ACHN (cell line): ENCODE data around the gene FDPS.

Source experiments
- DNase-seq: peaks from one replicate; pipeline ENCODE4 v3.0.0-alpha.2; 2015
- in situ Hi-C: cut with HindIII; loops from 2 replicates; pipeline ENCODE4 v1.10.0; 2017; ENCODE audit warnings: low sequenced_read_pairs, low pct_ligation_motif_present, low pct_unique_long_range_greater_than_20kb

Gene FDPS

DNA sequence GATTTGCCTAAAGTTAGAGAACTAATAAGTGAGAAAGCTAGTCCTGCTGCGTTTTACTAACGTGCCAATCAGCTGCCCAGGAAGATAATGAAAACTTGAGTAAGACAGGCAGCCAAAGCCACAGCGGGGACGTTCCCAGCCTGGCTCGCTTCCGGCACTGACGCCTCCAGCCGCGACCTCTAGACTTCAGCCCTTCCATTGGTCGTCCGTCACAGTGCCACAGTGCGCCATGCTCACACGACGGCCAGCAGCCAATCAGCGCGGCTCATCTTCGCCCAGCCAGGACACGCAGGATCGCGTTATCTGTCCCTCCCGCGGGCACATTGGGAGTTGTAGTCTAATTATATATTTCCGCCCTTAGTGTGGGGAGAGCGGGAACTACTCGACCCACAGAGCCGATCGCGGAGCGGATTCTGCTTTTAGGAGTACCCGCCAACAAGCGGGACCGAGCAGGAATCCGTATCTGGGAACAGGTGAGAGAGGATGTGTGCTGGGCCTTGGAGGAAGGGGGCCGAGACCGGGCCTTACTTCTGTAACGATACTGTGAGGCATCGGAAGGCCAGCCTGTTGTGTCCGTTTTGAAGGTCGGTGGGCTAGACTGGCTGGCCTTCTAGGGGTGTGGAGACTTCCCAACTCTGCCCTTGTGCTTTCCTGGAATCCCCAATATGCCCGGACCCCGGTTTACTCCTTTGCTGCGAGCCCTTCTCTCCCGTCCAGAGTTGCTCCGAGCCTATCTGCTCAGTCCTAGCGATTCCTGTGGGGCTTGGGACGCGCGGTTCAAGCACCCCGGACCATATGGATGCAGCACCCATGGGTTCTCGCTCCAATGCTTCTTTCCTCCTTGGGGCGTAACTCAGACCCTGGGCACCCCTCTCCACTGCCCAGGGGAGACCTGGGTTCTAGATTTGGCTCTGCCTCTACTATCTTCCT is at the start of gene FDPS:
Gene FDPS (plus strand): TSS at position 374 of the 930 bp plus-strand sequence. CDS start 924 bp downstream, outside the sequence.
- peak; percentile 99 for DNase-seq
- in situ Hi-C loops, result no loop called here

DNA sequence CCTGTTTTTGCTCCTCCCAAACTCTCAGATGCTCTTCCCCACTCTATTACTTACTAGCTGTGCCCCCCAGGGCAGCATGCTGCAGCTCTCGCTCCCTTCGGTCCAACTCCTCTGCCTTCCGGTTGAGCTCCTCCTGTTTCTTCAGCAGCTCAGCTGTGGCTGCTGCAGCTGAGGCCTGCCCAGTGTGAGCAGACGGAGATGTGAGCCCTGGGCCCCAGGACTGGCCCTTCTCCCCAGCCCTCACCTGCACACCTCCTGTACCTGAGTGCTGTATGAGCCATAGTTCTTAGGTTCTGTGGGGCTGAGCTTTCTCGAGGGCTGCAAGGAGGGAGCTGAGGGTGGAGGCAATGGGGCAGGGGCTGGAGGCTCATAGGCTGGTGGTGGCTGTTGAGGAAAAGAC is 48.4 kb upstream of the FDPS start:
- DNase-seq, result no peak
- in situ Hi-C loops, result no loop called here

DNA sequence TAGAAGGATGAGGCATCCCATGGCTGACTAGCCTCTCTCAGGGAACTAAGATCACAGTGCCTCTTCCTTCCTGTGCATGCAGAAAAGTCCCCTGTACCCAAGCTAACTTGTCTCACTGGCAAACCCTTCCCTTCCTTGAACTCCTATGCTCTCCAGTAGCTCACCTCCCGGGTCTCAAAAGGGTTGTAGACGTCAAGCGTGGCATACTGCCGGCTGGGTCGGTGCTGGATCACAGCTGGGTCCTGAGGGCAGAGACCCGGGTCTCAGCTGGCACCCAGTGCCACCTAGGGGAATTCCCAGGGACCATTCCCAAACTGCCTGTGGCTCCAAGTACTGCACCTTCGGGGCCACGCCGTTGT is 47.2 kb upstream of the FDPS start:
- in situ Hi-C loops, result no loop called here

DNA sequence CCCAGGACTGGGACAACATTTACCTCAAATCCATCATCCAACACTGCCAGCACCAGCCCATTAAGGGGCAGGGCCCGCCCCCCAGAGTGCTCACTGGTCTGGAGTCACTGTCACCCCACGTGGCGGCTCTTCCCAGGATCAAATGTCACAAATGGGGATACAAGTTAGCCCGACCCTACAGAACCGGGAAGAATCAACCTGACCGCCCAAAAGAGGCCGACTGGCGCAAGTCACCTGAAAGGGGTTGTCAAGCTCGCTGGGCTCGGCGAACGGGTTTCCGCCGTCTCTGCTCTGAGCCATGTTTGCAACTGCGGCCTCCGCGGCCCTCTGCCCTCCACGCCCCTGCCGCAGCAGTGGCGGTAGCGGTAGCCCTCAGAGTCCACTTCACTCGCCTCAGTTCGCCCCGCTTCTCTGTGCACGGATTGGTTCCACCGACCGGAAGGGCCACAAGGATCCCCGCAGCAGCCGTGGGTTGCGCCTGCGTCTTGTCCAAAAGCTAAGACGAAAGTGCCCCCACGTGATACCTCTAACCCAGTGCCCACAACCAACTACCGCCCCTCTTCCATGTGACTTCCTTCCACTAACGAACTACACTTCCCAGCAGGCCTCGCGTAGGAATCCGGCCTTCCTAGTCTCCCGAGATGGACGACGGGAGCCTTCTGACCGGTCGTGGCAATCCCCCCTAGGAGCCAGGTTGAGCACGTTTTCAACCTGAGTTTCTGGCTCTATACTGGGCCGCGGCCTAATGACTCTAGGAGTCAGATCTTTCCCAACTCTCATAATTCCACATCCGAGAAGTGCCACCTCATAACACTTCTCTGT is 46.6 kb upstream of the FDPS start, which contains the start of gene SCAMP3:
Gene SCAMP3 (minus strand): TSS at position 509 of the 822 bp plus-strand sequence. CDS start 209 bp downstream, at position 300.
- DNase-seq, result peak; percentile 99
- in situ Hi-C loops, result no loop called here

More for the DNA sequence above, 47.2 kb upstream of the FDPS start:
- no peak for DNase-seq

DNA sequence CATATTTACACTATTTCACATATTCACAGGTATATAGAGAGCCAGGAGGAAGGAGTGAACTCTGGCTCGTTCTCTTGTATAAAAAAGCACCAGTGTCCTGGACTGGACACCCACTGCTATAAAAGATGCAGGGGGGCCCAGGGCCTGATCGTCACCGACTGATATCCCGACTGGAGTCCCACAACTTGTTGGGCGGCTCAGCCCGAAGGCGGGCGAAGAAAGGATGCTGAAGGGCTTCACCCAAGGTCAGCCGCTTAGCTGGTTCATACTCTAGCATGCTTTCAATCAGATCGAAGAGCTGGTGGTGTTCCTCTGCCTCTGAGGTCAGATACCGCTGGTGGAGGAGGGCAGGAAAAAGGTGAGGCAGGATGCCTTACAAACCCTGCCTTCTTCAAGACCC is 45.6 kb upstream of the FDPS start:
- in situ Hi-C loops, result no loop called here
- DNase-seq, result no peak

DNA sequence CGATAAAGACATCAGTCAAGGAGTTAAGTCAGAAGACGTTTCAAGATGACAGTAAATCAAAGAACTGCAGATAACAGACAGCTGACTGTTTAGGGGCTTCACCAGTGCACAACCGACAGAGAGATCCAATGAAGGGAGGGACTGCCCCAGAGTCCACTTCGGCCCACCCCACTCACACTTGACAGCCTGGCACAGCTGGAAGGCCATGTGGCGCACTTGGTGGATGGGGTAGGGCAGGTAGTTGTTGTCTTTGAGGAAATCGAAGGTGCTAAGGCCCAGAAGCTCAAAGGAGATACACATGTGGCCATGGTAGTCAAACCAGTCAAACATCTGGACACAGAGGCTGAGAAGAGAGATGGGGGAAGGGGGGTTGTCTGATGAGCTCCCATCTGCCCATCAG is 42.1 kb upstream of the FDPS start:
- in situ Hi-C loops, result no loop called here
- DNase-seq, result no peak

DNA sequence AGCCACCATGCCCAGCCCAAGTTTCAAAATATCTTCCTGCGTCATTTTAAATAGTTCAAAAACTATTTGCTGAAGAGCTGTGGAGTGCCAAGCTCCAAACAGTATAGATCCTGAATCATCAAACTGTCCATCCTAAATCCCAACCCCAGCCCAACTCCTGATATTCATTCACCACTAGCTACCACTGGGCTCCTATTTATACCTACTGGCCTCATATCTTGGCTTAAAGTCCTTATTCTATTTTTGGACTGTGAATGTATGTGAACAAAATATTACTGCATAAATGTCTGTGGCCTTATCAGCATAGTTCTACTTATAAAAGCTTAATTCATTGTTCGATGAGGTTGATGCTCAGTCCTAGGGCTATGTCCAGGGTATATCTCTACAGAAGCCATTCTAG is 41.3 kb upstream of the FDPS start:
- no peak for DNase-seq
- in situ Hi-C loops, result no loop called here

DNA sequence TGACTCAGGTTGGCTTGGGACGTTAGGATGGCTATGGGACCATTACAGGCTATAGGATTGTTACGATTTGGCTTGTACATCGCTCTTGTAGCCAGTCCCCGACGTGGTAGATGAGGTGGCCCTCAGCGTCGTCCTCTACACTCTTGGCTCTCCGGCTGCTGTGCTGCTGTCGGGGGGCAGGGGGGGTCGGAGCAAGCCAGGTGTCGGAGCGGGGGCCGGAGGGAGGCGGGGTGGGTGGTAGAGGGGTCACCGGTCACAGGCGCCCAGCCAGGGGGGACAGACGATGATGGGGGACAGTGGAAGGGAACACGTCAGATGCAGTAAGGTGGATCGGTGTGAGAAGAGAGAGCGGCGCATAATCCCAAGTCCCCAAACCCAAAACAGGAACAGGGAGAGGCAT is 40.0 kb upstream of the FDPS start:
- no peak for DNase-seq
- in situ Hi-C loops, result no loop called here

DNA sequence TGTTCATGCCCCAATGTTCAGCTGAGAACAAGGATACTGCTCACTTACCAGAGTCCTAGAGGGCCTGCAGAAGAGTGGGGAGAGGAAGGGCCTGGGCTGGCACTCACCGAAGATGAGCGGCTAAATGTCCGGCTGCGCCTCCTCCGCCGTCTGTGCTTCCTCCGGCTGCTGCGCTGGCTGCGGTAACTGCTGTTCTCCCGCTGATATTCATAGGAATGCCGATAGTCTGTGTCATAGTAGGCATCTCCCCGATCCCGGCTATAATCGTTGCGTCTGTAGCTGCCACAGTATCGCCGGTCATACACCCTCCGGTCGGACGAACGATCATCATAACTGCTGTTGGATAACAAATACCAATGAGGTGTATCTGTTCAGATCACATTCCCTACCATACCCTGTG is 39.3 kb upstream of the FDPS start:
- in situ Hi-C loops, result no loop called here
- DNase-seq, result no peak

DNA sequence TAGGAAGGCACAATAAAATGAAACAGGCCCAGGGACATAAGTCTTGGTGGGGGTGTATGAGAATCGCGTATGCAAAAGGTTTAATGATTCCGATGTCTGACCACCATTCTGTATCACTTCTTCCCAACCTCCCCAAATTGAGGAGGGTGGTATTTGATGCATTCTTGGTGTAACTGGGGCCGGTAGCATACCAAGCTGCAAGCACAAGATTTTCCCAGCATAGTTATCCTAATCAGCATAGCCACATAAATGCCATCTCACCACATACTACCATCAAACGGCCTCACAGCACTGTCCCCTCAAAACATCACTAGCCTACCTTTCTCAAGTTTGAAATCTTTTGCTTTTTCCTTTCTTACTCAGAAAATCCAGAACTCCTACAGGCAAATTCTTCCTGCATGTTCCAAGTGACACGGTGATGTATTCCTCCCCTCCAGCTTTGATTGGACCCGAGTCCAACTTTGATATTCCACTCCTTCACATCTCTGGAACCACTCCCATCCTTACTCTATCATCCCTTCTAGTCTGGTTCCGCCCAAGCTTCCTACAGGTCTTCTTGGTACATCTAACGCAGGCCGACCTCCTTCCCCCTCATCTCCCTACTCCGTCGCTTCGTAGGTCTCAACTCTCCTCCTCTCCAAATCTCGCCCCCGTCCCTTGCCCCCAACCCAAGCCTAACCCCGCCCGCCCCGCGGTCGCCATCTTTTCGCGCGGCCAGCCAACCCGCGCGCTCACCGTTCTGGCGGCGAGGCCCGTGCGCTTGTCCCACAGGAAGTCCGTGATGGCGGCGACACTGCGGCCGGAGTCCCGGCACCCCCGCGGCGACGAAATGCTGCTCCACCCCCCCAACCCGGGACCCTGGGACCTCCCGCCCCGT is 36.0 kb upstream of the FDPS start:
- in situ Hi-C loops, result loop anchor here (5.0 kb wide), 1 partner anchor 50 kb away; the partner anchor contains the start of gene RUSC1
- peak; percentile 70 for DNase-seq

DNA sequence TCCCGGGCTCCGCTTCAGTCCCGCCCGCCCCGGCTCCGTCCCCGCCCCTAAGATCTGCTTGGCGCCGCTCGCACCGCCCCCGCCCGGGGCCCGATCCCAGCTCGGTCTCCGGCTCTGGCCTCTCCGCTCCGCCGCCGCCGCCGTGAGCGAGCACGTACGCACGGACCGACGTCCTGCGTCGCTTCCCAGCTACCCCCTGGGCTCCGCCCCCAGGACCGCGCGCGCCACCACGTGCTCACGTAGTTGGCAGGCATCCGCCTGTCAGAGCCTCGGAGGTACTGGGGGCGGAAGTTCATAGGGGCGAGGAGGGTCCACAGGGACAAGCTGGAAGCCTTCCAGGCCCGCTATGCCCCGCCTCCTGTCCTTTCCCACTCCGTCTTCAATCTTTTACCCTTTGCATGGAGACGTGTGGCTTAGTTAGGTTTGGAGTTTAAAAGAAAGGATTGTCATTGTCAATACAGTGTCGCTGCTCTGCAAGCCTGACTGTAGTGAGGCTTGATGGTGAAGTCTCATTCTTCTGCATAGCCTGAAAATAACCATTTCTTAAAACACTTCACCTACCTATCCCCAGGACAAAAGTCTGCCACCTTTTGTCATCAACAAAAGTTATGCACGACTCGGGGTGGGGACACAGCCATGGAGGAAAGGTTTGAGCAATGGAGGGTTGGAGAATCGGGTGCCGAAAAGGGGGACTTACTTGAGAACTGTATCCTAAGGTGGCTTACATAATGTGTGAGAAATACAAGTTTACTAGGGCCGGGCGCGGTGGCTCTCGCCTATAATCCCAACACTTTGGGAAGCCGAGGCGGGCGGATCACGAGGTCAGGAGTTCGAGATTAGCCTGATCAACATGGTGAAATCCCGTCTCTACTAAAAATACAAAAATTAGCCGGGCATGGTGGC is 35.1 kb upstream of the FDPS start, which contains the start of gene CLK2:
Gene CLK2 (minus strand): TSS at position 162 of the 903 bp plus-strand sequence. CDS start 2,527 bp downstream, outside the sequence.
- in situ Hi-C loops, result loop anchor here (5.0 kb wide), 1 partner anchor 49 kb away; the partner anchor contains the start of gene RUSC1

DNA sequence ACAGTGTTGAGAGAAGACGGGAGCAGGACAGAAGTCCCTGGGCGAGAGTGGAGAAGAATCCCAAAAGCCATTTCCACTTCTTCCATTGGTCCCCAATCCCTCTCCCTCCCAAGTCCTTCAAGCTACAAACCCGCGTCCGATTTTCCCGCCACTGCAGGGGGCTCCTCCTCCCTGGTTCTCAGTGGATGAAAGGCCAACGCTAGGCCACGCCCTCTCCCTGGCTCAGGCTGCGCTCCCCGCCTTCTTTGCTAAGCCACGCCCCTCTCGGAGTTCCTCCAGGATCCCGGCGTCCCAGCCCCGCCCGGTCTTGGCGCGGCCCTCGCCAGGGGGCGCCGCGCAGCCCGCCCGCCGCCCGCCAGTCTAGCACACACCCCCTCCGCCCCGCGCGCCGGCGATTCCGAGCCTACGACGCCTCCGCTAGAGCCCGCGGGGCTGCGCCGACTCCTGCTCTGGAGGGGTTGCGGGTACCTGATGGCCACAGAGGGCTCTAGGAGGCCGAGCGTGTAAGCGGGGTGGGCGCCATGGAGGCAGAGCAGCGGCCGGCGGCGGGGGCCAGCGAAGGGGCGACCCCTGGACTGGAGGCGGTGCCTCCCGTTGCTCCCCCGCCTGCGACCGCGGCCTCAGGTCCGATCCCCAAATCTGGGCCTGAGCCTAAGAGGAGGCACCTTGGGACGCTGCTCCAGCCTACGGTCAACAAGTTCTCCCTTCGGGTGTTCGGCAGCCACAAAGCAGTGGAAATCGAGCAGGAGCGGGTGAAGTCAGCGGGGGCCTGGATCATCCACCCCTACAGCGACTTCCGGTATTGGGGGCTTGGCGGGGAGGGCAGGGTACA is 31.4 kb upstream of the FDPS start, which contains the start of gene HCN3:
Gene HCN3 (plus strand): TSS at position 394 of the 832 bp plus-strand sequence. CDS start 128 bp downstream, at position 522.
- DNase-seq, result peak; percentile 98
- in situ Hi-C loops, result no loop called here

More for the DNA sequence above, 35.1 kb upstream of the FDPS start, which contains the start of gene CLK2:
- DNase-seq, result peak; percentile 94

DNA sequence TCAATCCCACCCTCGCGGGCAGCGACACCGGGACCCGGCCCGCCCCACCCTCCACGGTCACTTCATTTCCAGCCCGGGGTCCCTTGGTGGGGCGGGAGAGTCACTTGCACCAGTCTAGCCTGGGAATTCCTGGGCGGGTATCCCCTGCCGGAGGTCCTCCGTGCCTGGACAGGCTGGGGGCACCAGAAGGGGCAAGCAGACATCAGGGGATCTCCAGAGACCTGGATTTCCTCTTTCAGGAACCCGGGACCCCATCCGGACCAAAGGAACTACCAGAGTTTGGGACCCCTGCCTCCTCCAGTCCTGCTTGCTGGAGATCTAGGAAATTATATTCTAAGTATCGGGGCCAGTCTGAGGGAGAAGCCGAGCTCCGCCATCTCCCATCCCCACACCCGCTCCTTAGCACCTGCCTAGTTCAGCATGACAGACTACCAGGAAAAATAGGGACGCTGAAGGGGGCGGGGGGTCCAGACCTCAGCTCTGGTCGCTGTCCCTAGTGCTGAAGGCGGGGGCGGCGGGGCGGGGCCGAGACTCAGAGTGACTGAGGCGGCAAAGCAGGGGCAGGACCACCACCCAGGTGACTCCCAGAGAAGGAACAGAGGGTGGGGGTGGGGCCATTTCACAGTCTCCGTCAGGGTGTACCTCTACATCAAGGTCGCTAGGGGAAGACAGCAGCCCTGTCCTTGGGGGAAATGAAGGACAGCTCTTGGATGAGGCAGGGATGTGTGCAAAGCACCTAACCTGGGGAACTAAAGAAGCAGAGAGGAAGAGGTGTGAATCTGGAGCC is 30.6 kb upstream of the FDPS start:
- DNase-seq, result peak; percentile 62
- in situ Hi-C loops, result no loop called here

DNA sequence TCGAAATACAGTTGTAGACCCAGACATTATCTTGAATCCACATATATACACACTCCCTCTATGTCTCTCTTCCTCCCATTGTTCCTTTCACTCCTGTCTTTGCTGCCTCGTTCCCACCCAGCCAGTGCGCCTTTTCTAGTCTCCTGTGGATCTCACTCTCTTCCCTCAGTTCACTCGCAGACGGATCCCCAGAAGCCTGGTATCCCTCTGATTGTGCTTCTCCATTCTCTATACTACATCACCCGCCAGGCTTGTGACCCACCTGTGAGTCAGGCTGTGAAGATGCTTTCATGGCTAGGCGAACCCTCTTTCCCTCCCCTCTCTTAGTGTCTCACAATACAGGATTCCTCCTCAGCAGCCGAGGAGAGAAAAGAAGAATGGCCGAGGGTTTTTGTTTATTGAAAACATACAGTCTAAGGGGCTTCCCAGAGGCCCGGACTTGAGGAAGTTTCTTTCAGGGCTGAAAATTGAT is 29.9 kb upstream of the FDPS start:
- DNase-seq, result peak; percentile 8
- in situ Hi-C loops, result no loop called here

DNA sequence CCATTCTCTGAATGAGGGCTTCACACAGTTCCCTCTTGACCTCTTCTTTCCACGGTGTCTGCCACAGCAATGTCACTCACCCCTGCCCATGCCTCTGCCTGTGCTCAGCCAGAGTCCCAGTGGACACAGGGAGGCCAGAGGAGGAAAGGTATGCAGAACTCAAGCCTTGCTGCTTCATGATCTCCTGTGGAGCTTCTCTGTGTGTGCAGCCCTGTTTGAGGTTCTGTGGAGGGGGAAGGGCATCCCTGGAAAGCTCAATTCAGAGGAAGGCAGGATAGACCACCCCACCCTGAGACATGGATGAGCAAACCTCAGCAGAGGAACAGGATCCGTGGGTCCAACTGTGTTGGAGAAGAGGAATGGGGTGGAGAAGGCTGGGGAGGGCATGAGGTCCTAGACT is 29.4 kb upstream of the FDPS start:
- no peak for DNase-seq
- in situ Hi-C loops, result no loop called here
